Activated gamma-delta T cell treated with Interleukin-2 at 50 U/mL for 16 hours (primary cell): Measurements from ENCODE around the gene ZNF497.
"Not testable (repeated sequence)": the region's sequence is repeated elsewhere in the genome, so short reads cannot be mapped to it uniquely, and the experiment has no call there.

Experiments
- DNase-seq: peaks from one replicate; pipeline ENCODE4 v3.0.0-alpha.2; 2020

Gene ZNF497

DNA sequence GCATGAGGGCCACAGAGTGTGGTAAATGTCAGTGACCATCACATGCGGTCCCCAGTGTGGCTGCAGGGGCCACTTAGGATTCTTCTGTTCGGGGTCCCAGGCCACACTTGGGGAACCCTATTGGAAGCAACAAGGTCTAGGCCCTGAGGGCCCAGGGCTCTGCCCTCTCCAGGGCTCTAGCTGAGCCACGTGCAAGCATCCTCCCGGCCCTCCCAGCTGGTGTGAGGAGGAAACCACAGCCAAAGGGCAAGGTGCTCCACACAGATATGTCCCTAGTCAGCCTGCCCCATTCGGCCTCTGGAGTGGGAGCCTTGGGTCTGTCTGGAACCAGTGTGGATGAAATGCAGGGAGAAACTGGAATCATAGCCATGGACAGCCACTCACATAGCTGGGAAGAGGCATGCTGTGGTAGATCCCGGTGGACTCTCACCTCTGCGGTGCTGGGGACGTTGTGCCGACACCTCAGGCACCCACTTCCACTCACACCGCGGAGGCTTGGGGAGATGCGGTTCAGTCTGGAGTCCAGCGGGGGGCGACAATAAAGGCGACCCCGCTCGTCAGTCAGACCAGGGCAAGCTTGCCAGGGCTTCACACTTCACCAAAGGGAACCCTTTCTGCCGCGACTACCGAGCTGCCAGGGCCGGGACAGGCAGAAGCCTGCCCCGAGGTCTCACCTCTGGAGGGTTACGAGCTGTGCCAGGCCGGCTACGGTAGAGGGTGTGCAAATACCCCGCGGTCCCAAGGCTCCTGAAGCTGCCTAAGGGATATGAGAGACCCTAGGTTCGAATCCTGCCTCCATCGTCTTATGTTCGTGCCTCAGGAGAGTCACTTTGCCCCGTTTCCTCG is 4.3 kb upstream of the ZNF497 start:
- no peak for DNase-seq

- no peak for DNase-seq
Observed at GRCh38 chr19:58364146-58364545, 1.6 kb upstream of the ZNF497 start.

GRCh38 chr19:58361900-58362271 is 665 bp downstream of the ZNF497 start:
- DNase-seq = peak; percentile 28

DNA sequence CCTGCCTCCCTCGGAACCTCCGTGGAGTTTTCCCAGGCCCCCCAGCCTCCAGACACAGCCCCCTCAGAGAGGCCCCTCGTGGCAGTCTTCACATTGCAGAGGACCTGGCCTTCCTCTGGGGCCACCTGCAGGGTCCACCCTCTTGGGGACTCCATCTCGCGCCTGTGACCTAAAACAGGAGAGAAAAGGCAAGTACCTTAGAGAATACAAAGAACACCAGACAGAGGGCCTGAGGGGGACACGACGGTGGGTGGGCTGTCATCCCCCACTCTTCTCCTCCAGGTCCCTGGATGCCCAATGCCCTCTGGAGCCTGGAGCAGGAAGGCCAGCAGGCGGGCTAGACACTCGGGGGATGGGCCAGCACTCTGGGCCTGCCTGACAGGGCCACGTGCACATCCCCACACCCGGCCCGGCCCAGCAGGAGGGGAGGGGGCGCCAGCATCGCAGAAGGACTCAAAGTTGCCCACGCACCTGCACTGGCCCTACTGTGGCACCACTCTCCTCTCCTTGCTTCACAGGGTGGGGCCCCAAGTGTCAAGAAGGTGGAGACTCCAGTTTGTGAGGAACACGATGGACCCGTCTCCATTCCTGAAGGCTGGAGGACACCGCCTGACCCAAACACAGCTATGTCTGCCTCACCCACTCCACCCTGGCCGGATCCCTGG is 4.9 kb downstream of the ZNF497 start:
- DNase-seq = no peak

GRCh38 chr19:58356766-58357480 is 5.6 kb downstream of the ZNF497 start:
- DNase-seq = no peak

- peak; percentile 34 for DNase-seq
Observed at GRCh38 chr19:58355908-58356765, 6.4 kb downstream of the ZNF497 start.

GRCh38 chr19:58355215-58355796 is 7.2 kb downstream of the ZNF497 start:
- no peak for DNase-seq

DNA sequence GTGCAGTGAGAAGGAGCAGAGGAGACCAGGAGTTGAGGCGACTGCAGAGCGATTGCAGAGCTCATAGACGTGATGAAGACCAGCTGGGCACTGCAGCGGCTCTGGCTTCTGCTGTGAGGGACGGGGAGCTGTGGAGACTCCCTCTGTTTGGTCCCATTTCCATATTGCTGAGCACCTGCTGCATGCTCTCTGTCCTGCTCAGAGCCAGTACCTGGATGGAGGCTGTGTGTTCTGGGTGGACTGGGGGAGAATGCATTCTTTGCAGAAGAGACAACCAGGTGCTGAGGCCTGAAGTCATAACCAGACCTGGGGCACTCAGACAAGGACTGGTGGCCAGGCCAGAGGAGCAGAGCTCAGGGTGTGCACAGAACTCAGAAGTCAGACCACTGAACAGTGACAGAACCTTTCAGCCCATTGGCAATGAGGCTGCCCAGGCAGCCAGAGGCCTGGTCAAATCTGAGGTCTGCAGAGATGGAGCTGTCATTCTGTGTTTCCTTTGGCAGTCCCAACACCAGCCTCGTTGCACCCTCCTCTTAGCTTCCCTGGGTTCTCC is 8.0 kb downstream of the ZNF497 start:
- DNase-seq = no peak

GRCh38 chr19:58353717-58354477 is 8.7 kb downstream of the ZNF497 start:
- DNase-seq = no peak

GRCh38 chr19:58352760-58353671 is 9.5 kb downstream of the ZNF497 start, which contains the start of gene A1BG:
TSS of gene A1BG (minus strand) at chr19:58353492. CDS start at chr19:58353437, 55 bp downstream.
- DNase-seq = no peak

DNA sequence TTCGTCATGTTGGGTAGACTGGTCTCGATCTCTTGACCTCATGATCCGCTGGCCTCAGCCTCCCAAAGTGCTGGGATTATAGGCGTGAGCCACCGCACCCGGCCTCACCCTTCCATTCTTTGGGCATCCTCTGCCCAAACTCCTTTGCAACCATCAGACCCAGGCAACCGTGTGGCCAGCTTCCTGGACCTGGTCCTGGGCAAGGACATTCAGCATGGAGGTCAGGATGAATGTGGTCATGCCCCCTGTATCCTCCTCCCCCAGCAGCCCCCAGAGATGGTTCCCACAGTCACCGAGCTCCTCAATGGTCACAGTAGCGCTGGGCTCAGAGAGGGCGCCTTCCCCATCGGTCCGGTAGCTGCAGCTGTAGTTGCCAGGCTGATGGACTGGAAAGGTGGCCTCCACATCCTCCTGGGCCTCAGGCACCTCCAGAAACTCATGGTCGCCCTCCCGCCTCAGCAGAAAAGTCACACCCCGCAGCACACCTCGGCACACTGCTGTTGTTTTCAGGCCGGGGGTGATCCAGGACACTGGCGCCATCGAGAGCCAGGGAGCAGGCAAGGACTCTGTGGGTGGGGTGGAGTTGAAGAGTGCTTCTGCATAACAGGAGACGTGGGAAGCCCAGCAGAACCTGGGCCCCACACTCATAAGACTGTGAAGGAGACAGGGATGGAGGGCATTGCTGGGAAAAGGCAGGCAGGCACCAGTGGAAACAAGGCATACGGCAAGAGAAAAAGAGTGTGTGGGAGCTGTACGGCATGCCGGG is 10.4 kb downstream of the ZNF497 start:
- DNase-seq = no peak

- DNase-seq = no peak
Observed at GRCh38 chr19:58351558-58351878, 11.0 kb downstream of the ZNF497 start.

- DNase-seq = no peak
Observed at GRCh38 chr19:58350871-58351557, 11.5 kb downstream of the ZNF497 start.

DNA sequence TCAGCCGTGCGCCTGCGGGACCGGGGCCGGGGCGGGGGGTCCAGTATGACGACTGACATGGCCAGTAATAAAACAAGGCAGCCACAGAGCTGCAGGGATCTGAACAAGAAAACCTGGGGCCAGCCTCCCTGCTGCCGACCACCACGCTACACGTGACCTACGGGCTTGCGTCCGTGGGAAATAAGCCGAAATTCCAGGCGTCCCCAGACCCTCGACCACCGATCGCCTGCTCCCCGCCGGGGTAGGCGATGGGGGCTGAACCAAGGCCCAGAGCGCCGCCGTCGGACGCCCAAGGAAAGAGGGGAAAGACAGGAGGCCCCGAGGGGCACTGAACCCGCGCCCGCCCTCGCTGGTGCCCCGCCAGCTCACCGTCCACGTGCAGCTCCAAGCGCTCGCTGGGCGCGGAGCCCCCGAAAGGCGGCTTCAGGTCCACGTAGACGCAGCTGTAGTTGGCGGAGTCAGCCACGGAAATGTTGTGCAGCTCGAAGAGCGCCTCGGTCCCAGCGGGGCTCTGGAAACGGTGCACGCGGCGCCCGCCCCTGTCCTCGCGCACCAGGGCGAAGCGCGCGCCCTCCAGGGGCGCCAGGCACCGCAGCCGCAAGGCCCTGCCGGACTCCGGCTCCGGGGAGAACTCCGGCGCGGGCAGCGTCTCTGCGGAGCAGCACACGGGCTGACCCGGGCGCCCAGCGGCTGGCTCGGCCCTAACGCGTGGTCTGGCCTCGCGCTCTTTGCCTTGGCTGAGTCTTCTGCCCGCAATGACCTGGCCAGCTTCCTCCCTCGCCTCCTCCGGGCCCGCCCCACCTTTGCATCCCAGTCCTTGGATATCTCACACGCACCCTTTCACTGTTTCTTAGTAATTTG is 12.3 kb downstream of the ZNF497 start:
- DNase-seq = no peak

GRCh38 chr19:58349590-58349989 is 13.0 kb downstream of the ZNF497 start:
- DNase-seq = no peak

DNA sequence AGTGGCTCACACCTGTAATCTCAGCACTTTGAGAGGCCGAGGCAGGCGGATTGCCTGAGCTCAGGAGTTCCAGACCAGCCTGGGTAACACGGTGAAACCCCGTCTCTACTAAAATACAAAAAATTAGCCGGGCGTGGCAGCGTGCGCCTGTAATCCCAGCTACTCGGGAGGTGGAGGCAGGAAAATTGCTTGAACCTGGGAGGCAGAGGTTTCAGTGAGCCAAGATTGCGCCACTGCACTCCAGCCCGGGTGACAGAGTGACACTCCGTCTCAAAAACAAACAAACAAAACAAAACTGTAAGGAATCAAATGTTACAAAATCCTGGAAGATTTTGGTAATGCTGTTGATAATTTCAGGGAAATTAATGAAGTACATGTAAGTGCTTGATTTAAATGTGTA is 14.5 kb downstream of the ZNF497 start:
- DNase-seq = not testable (repeated sequence)
